ENCODE data around the gene CCKAR. TPM values are rescaled to one million over a fixed set of nuclear protein-coding genes. Genes with fewer than 3 reads are reported as not detected.

CCKAR gene
- total RNA-seq, 1 experiment from 2014 or later: not detected

Other genes starting within 250 kb of the CCKAR start
- gene RBPJ, start 169.5 kb downstream of the CCKAR start, total RNA-seq (2022): 74.4 and 84.7 TPM in 2 replicates
- 9.1 and 9.6 TPM in 2 replicates for gene TBC1D19, start 93.6 kb upstream of the CCKAR start, total RNA-seq (2022)

Data from MCF 10A (cell line).